Bronchial epithelial cell (primary cell): ENCODE results near the gene MPIG6B. TPM values are rescaled to one million over a fixed set of nuclear protein-coding genes. Genes with fewer than 3 reads are reported as not detected.
A peak's percentile ranks its signal among the peaks of the same experiment; 100 is the strongest.

Experiments
- DNase-seq: peaks from one replicate; pipeline ENCODE4 v3.0.0-alpha.2; 2010; ENCODE audit warnings: low read depth
- FAIRE-seq: peaks from 2 replicates; lab custom pipeline; 2011; peaks lifted over from hg19 to GRCh38; lab: Jason Lieb, UNC
- H3K27me3 ChIP-seq: 2 replicates; pipeline ENCODE4 v1.5.1; 2011; ENCODE audit warnings: low read length; ENCODE audit not compliant: control insufficient read depth, insufficient read depth
- H3K36me3 ChIP-seq: 2 replicates; pipeline ENCODE4 v1.5.1; 2011; ENCODE audit warnings: low read length; ENCODE audit not compliant: control insufficient read depth, insufficient read depth
- H3K4me3 ChIP-seq: 2 replicates; pipeline ENCODE4 v1.5.1; 2011; ENCODE audit warnings: mild to moderate bottlenecking, low read depth, low read length, control low read depth
- CTCF ChIP-seq: IDR thresholded peaks from 2 replicates; pipeline ENCODE4 v1.5.1; 2011; ENCODE audit warnings: mild to moderate bottlenecking, moderate library complexity, low read length, control low read depth, inconsistent platforms; ENCODE audit not compliant: insufficient read depth, severe bottlenecking
- total RNA-seq: library from RNA; depleted of rRNA; stranded (reverse); fragments of >200 nt; gene quantifications from 2 replicates; pipeline ENCODE4 v1.2.1, GENCODE V29; 2014

The MPIG6B gene
- total RNA-seq, 1 donor from 2014 or later = not detected

DNA sequence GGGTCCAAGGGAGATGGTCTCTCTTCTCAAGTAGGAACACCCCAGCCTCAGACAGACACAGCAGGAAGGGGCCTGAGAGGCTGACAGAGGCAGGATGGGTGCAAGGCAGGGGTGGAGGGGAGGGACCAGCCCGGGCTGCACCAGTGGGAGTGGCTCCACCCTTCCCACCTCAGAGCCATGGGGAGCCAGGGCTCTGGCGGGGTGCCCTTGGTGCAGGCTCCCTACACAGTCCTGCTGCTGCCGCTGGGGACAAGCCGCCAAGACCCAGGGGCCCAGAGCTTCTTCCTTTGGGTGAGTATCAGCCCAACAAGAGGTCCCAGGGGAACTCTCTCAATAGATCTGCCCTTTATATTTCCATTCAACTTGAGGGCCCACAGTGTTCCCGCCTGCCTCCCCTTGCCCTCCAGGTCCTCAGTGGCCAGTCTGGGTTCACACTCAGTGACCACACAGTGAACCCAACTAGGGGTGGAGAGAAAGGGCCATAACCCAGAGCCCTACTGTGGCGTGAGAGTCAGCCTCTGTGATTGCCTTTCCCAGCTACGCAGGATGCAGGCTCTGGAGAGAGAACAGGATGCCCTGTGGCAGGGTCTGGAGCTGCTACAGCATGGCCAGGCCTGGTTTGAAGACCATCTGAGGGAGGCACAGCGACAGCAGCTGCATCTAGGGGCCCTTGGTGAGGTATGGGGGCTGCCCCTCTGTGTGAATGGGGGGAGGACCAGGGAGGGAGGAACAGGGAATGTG is 39.9 kb downstream of the MPIG6B start:
- FAIRE-seq = no peak
- H3K36me3 ChIP-seq = peaks cover 11% of the 10 kb centered on the region
- no peak for TF ChIP-seq CTCF

DNA sequence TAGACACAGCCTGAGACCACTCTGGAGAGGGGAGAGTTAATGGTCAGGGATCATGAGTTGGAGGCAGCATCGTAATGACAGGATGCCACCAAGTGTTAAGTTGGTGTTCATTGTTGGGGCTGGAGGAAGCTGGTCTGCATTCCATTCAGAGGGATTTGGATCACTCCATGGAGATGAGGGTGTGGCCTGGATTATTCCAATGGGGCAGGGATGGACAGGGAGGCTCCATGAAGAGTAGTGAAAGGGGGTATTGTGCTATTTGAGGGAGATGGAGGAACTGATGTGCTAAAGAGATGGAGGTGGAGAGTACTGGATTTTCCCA is 40.4 kb downstream of the MPIG6B start:
- Histone ChIP-seq H3K27me3 (no peaks in the 10 kb centered on the region), H3K4me3 (no peak overlapping the region), H3K36me3 (peaks cover 8% of the 10 kb centered on the region)
- FAIRE-seq = no peak
- DNase-seq = peak; percentile 10
- no peak for TF ChIP-seq CTCF

More for the DNA sequence above, 39.9 kb downstream of the MPIG6B start:
- no peak overlapping the region for H3K4me3 ChIP-seq
- DNase-seq = no peak
- no peaks in the 10 kb centered on the region for H3K27me3 ChIP-seq

- TF ChIP-seq CTCF = no peak
- DNase-seq = no peak
- Histone ChIP-seq H3K4me3 (no peak overlapping the region), H3K27me3 (no peaks in the 10 kb centered on the region), H3K36me3 (peaks cover 8% of the 10 kb centered on the region)
- FAIRE-seq = no peak
These were observed 41.0 kb downstream of the MPIG6B start for GRCh38 chr6:31764198-31764597.

GRCh38 chr6:31765559-31765909 is 42.4 kb downstream of the MPIG6B start:
- Histone ChIP-seq H3K36me3 (peaks cover 2% of the 10 kb centered on the region), H3K27me3 (no peaks in the 10 kb centered on the region), H3K4me3 (no peak overlapping the region)
- DNase-seq (no peak), FAIRE-seq (no peak)
- no peak for TF ChIP-seq CTCF

DNA sequence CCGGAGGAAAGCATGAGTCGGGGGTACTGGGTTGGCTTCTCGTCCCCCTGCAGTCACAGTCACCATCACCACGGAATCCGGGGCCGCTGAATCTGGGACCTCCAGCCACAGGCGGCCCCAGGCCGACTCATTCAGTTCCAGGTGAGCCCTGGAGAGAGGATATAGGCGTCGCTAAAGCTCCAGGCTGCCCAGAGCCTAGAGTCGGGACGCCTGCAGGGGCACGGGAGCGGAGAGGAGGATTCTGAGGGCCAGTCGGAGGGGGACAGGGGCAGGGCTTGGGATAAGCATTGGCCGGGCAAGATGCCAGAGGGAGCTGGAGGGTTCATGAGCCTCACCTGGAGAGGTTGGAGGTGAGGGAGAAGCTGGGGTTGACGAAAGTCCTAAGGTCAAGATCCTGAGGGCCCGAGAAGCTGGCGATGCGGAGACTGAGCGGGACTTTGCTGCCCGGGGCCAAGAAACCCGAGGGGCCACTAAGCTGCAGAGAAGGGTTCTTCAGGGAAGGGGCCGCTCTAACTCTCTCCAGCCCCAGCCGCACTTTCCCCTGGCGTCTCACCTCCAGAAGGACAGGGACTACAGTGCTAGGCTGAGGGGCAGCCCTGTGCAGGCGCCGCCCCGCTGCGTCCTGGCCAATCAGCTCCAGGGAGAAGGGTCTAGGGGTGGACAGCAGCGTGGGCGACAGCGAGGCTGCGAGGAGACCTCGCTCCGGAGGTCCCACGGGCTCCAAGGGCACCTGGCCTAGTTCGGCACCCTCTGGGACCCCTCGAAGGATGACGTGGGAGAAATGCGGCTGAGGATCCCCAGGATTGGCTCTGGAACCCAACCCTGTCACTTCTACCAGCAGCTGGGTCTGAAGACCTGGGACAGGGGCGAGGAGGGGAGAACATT is 43.0 kb downstream of the MPIG6B start:
- Histone ChIP-seq H3K4me3 (no peak overlapping the region), H3K36me3 (peaks cover 1% of the 10 kb centered on the region), H3K27me3 (no peaks in the 10 kb centered on the region)
- FAIRE-seq (no peak), DNase-seq (no peak)
- no peak for TF ChIP-seq CTCF
